SK-N-SH (cell line): ENCODE measurements around the gene AGR3. TPM values are rescaled to one million over a fixed set of nuclear protein-coding genes. Genes with fewer than 3 reads are reported as not detected.

Experiments
- CTCF ChIA-PET: fragments of 300-600, 350-600 bp; formaldehyde crosslinking; extraction: SDS; loops from one replicate; lab custom pipeline; 2021; lab: Yijun Ruan, JAX
- POLR2A ChIA-PET: fragments of 350-600 bp; sonication (Branson Sonifier 250); formaldehyde crosslinking; extraction: SDS; loops from one replicate; lab custom pipeline; 2020; ENCODE audit warnings: antibody characterized with exemption, inconsistent platforms; lab: Yijun Ruan, JAX
- DNase-seq: peaks from one replicate; pipeline ENCODE4 v3.0.0; 2012
- H2AFZ ChIP-seq: fragments of 200-600 bp; sonication (generic); 2 replicates; pipeline ENCODE4 v1.8.1; 2016; ENCODE audit warnings: antibody characterized with exemption, mild to moderate bottlenecking, low read depth
- H3F3A ChIP-seq: fragments of 200-600 bp; sonication (generic); replicated peaks from 2 replicates; pipeline ENCODE3; 2016; ENCODE audit warnings: antibody characterized with exemption, mild to moderate bottlenecking; ENCODE audit not compliant: insufficient read depth
- H3K27ac ChIP-seq, 2 experiments: fragments of 200-500 bp in 1 of 2; fragments of 200-600 bp in 1 of 2; sonication (Bioruptor generic) in 1 of 2; sonication (generic), shearing (Covaris generic) in 1 of 2; 2 replicates each; pipeline versions ENCODE4 v1.5.1 to v1.6.1; 2014 to 2016; ENCODE audit warnings: low read depth in 2 of 2, inconsistent platforms in 1 of 2, low read length in 1 of 2, mild to moderate bottlenecking in 1 of 2, mixed read lengths in 1 of 2
- H3K27me3 ChIP-seq: fragments of 200-600 bp; sonication (generic), shearing (Covaris generic); 2 replicates; pipeline ENCODE4 v1.6.1; 2016; ENCODE audit warnings: mixed run types; ENCODE audit not compliant: insufficient read depth
- H3K36me3 ChIP-seq, 2 experiments: fragments of 200-500 bp in 1 of 2; fragments of 200-600 bp in 1 of 2; sonication (Bioruptor generic) in 1 of 2; sonication (generic) in 1 of 2; replicated peaks in 1 of 2; 2 replicates each; pipeline versions ENCODE3 to v1.5.1; 2014 to 2016; ENCODE audit warnings: low read length in 1 of 2, mild to moderate bottlenecking in 1 of 2; ENCODE audit not compliant: insufficient read depth in 2 of 2, control insufficient read depth in 1 of 2
- H3K4me1 ChIP-seq, 2 experiments: fragments of 200-500 bp in 1 of 2; fragments of 200-600 bp in 1 of 2; sonication (Bioruptor generic) in 1 of 2; sonication (generic), shearing (Covaris generic) in 1 of 2; 2 replicates each; pipeline versions ENCODE4 v1.5.1 to v1.6.1; 2014 to 2016; ENCODE audit warnings: low read depth in 1 of 2, low read length in 1 of 2, mixed run types in 1 of 2; ENCODE audit not compliant: insufficient read depth in 2 of 2, control insufficient read depth in 1 of 2
- H3K4me2 ChIP-seq: fragments of 200-600 bp; sonication (generic), shearing (Covaris generic); 2 replicates; pipeline ENCODE4 v1.6.1; 2017; ENCODE audit warnings: mixed run types
- H3K4me3 ChIP-seq, 2 experiments: fragments of 200-500 bp in 1 of 2; fragments of 200-600 bp in 1 of 2; sonication (Bioruptor generic) in 1 of 2; sonication (generic), shearing (Covaris generic) in 1 of 2; 2 replicates each; pipeline versions ENCODE4 v1.5.1 to v1.8.1; 2014 to 2016; ENCODE audit warnings: low read depth in 2 of 2, inconsistent platforms in 1 of 2, low read length in 1 of 2, mild to moderate bottlenecking in 1 of 2, mixed read lengths in 1 of 2, moderate library complexity in 1 of 2
- H3K79me2 ChIP-seq: fragments of 200-600 bp; sonication (generic); 2 replicates; pipeline ENCODE4 v1.8.1; 2017; ENCODE audit warnings: mild to moderate bottlenecking; ENCODE audit not compliant: insufficient read depth
- H3K9ac ChIP-seq: fragments of 200-600 bp; sonication (generic); 2 replicates; pipeline ENCODE4 v1.6.1; 2017; ENCODE audit warnings: mixed run types
- H3K9me2 ChIP-seq: fragments of 200-600 bp; sonication (generic); 2 replicates; pipeline ENCODE4 v1.6.1; 2017; ENCODE audit warnings: mixed run types
- H3K9me3 ChIP-seq: fragments of 200-600 bp; sonication (generic); 2 replicates; pipeline ENCODE4 v1.6.1; 2017; ENCODE audit warnings: mixed run types, mild to moderate bottlenecking, moderate library complexity
- H4K20me1 ChIP-seq: fragments of 200-600 bp; sonication (generic); 2 replicates; pipeline ENCODE4 v1.6.1; 2017; ENCODE audit warnings: mild to moderate bottlenecking, mixed run types; ENCODE audit not compliant: insufficient read depth
- ELF1 ChIP-seq: IDR thresholded peaks from 2 replicates; pipeline ENCODE4 v1.4.0; 2012
- EP300 ChIP-seq, 2 experiments: IDR thresholded peaks; 2 replicates each; pipeline versions ENCODE4 v1.4.0 to v1.6.1; 2012; ENCODE audit warnings: borderline replicate concordance in 1 of 2, low read depth in 1 of 2, low read length in 1 of 2
- EZH2phosphoT487 ChIP-seq: fragments of 200-600 bp; sonication (generic); IDR thresholded peaks from 2 replicates; pipeline ENCODE4 v1.6.1; 2017; ENCODE audit warnings: low read depth, mixed run types, mild to moderate bottlenecking, antibody characterized with exemption, moderate library complexity, borderline replicate concordance
- FOXJ3 ChIP-seq: sonication (generic); formaldehyde crosslinking; IDR thresholded peaks from 2 replicates; pipeline ENCODE4 v1.5.1; 2020; ENCODE audit warnings: mild to moderate bottlenecking, missing genetic modification reagents
- FOXM1 ChIP-seq: IDR thresholded peaks from 2 replicates; pipeline ENCODE4 v1.4.0; 2012; ENCODE audit warnings: low read depth, mild to moderate bottlenecking
- IRF3 ChIP-seq: fragments of 150-350 bp; IDR thresholded peaks from 2 replicates; pipeline ENCODE4 v1.6.1; 2016; ENCODE audit warnings: mild to moderate bottlenecking, low read depth, low read length
- JUND ChIP-seq: IDR thresholded peaks from 2 replicates; pipeline ENCODE4 v1.4.0; 2012
- MAX ChIP-seq: IDR thresholded peaks from 2 replicates; pipeline ENCODE4 v1.4.0; 2012; ENCODE audit warnings: low read depth
- MEF2A ChIP-seq: IDR thresholded peaks from 2 replicates; pipeline ENCODE4 v1.4.0; 2012; ENCODE audit warnings: low read depth, borderline replicate concordance
- NRF1 ChIP-seq: IDR thresholded peaks from 2 replicates; pipeline ENCODE4 v1.6.1; 2012; ENCODE audit warnings: low read depth, mild to moderate bottlenecking, low read length
- PBX3 ChIP-seq: IDR thresholded peaks from 2 replicates; pipeline ENCODE4; 2012
- POLR2AphosphoS5 ChIP-seq: IDR thresholded peaks from 2 replicates; pipeline ENCODE4 v1.6.1; 2012; ENCODE audit warnings: low read depth, low read length
- RAD21 ChIP-seq: IDR thresholded peaks from 2 replicates; pipeline ENCODE4 v1.6.1; 2012; ENCODE audit warnings: mild to moderate bottlenecking, low read length
- REST ChIP-seq: IDR thresholded peaks from 2 replicates; pipeline ENCODE4 v1.6.1; 2012; ENCODE audit warnings: mild to moderate bottlenecking, low read depth, low read length, moderate library complexity
- RXRA ChIP-seq: IDR thresholded peaks from 2 replicates; pipeline ENCODE4 v1.4.0; 2012; ENCODE audit warnings: low read depth, mild to moderate bottlenecking, borderline replicate concordance
- TAF1 ChIP-seq: IDR thresholded peaks from 2 replicates; pipeline ENCODE4 v1.6.1; 2012; ENCODE audit warnings: low read depth, mild to moderate bottlenecking, low read length, moderate library complexity, borderline replicate concordance
- TCF12 ChIP-seq: IDR thresholded peaks from 2 replicates; pipeline ENCODE4 v1.4.0; 2012
- WGBS: methylation state at CpG from one replicate; pipeline ENCODE4 v1.1.6; 2017; ENCODE audit warnings: low lambda C conversion rate; 5-methylcytosine and 5-hydroxymethylcytosine counted together
- polyA plus RNA-seq, 3 experiments: library from polyadenylated mRNA; depleted of rRNA; stranded (reverse); fragments of >200 nt; gene quantifications; 2 replicates each; pipeline ENCODE4 v1.2.3, GENCODE V29; 2012

Gene AGR3
- polyA plus RNA-seq, 1 of the 3 experiments (the other 2 are of a cell fraction): not detected

- H3K4me1 ChIP-seq: peaks cover 0 to 9% of the 10 kb centered on the region in 2 experiments; a peak in 1 of 4 replicates
- H3K4me3 ChIP-seq: no peak overlapping the region
- no peaks in the 10 kb centered on the region for H3K36me3 ChIP-seq
- TF ChIP-seq TAF1 (no peak), TCF12 (no peak), FOXJ3 (CRISPR knock-in tag) (no peak), PBX3 (no peak), IRF3 (no peak), REST (no peak), FOXM1 (no peak), JUND (no peak)
- H3K9me2 ChIP-seq: no peaks in the 10 kb centered on the region
- 36% methylated on average over 4 of the region's 4 CpGs for WGBS
- ChIA-PET CTCF (interaction anchor here (1.0 to 2.6 kb wide), 4 partner anchors 12 to 490 kb away, joined by 4 to 20 read pairs (median 8); no protein-coding TSS in a partner anchor), POLR2A (no interaction called here)
- no peaks in the 10 kb centered on the region for H3K79me2 ChIP-seq
- no peak overlapping the region for H2AFZ ChIP-seq
- H3K27ac ChIP-seq: no peak overlapping the region
- no peak overlapping the region for H3K4me2 ChIP-seq
- no peaks in the 10 kb centered on the region for H4K20me1 ChIP-seq
- H3K9me3 ChIP-seq: no peaks in the 10 kb centered on the region
- no peaks in the 10 kb centered on the region for H3F3A ChIP-seq
- no peaks in the 10 kb centered on the region for H3K27me3 ChIP-seq
- DNase-seq: no peak
- H3K9ac ChIP-seq: no peak overlapping the region
Observed at GRCh38 chr7:16921151-16921550, 39.4 kb upstream of the AGR3 start.

- H3K79me2 ChIP-seq: no peaks in the 10 kb centered on the region
- H3K36me3 ChIP-seq: no peaks in the 10 kb centered on the region
- no peak overlapping the region for H3K27ac ChIP-seq
- no peaks in the 10 kb centered on the region for H3F3A ChIP-seq
- H3K4me2 ChIP-seq: no peak overlapping the region
- H4K20me1 ChIP-seq: no peaks in the 10 kb centered on the region
- H3K27me3 ChIP-seq: no peaks in the 10 kb centered on the region
- ChIA-PET CTCF (interaction anchor here (1.1 to 2.6 kb wide), 6 partner anchors 10 to 354 kb away, joined by 3 to 20 read pairs (median 4); no protein-coding TSS in a partner anchor), POLR2A (no interaction called here)
- H3K4me3 ChIP-seq: no peak overlapping the region
- H3K4me1 ChIP-seq: peaks cover 0 to 18% of the 10 kb centered on the region in 2 experiments; a peak in 1 of 4 replicates
- DNase-seq: no peak
- no peaks in the 10 kb centered on the region for H3K9me2 ChIP-seq
- H2AFZ ChIP-seq: no peak overlapping the region
- H3K9ac ChIP-seq: no peak overlapping the region
- H3K9me3 ChIP-seq: no peaks in the 10 kb centered on the region
- no peak for TF ChIP-seq POLR2AphosphoS5
- no peak for TF ChIP-seq EZH2phosphoT487
- no peak for TF ChIP-seq RAD21
- no peak for TF ChIP-seq NRF1
- no peak for TF ChIP-seq TAF1
- TF ChIP-seq MEF2A: no peak
- no peak for TF ChIP-seq MAX
- no peak for TF ChIP-seq EP300 (IDR thresholded peaks at IDR 0.05; ENCODE audit: borderline replicate concordance in 1 of 2, low read depth in 1 of 2, low read length in 1 of 2)
- TF ChIP-seq ELF1: no peak
- TF ChIP-seq RXRA: no peak
- TF ChIP-seq IRF3: no peak
- TF ChIP-seq REST: no peak
Observed at GRCh38 chr7:16919440-16919839, 37.7 kb upstream of the AGR3 start.
